ENCODE results near the gene IFT88. TPM values are rescaled to one million over a fixed set of nuclear protein-coding genes. Genes with fewer than 3 reads are reported as not detected.

The IFT88 gene
- total RNA-seq, 1 experiment from 2014 or later = 5.2 TPM

DNA sequence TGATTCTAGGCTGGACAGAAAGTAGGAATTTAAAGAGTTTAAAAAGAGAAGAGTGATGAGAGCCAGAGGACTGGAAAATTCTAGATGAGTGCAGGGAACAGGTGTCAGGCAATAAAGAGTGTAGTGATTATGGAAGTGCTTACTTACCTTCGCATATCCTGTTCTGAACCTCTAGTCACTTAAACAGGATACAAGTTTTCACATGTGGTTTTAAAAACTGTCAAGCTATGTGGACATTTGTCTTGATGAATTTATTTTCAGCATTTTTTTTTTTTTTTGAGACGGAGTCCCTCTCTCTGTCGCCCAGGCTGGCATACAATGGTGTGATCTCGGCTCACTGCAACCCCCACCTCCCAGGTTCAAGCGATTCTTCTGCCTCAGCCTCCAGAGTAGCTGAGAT, 102.2 kb downstream of the IFT88 start:
- DNase-seq = no peak
- no peak overlapping the region for H3K14ac ChIP-seq (ENCODE audit: insufficient read depth, low read length)
- H2BK15ac ChIP-seq (ENCODE audit: low read depth, low read length) = no peak overlapping the region
- H3K18ac ChIP-seq (ENCODE audit: insufficient read length, low read depth, low read length) = no peak overlapping the region
- no peak overlapping the region for H3K23ac ChIP-seq (ENCODE audit: insufficient read length, low read depth, low read length)
- H3K23me2 ChIP-seq (ENCODE audit: insufficient read length, low read depth, low read length, poor library complexity, severe bottlenecking) = no peaks in the 10 kb centered on the region
- no peak overlapping the region for H3K27ac ChIP-seq (ENCODE audit: insufficient read length, low read depth, low read length)
- H3K9ac ChIP-seq (ENCODE audit: extremely low read depth, insufficient read length, low read length) = no peak overlapping the region
- H4K8ac ChIP-seq (replicated peaks; ENCODE audit: insufficient read length, low read depth, low read length) = no peak overlapping the region
- no peak overlapping the region for H4K5ac ChIP-seq (ENCODE audit: insufficient read length, low read depth, low read length)
- no peak overlapping the region for H2BK120ac ChIP-seq (ENCODE audit: low read depth, low read length, poor library complexity, severe bottlenecking)
- H3K36me3 Mint-ChIP-seq (ENCODE audit: insufficient read depth in 1 of 3, low read depth in 3 of 3) = peaks cover 0 to 3% (median 0%) of the 10 kb centered on the region in 3 experiments; a peak in 1 of 7 replicates
- H3K4ac ChIP-seq (ENCODE audit: low read depth, low read length) = no peak overlapping the region
- H3K9me3 ChIP-seq (ENCODE audit: control insufficient read depth, low read depth, low read length) = no peaks in the 10 kb centered on the region
- no peaks in the 10 kb centered on the region for H3K79me2 ChIP-seq (ENCODE audit: insufficient read depth, low read length)
- H3K4me2 ChIP-seq (ENCODE audit: insufficient read depth, insufficient read length, low read length) = no peak overlapping the region
- no peak overlapping the region for H3K56ac ChIP-seq (ENCODE audit: insufficient read length, low read depth, low read length)
- H3K4me1 ChIP-seq (ENCODE audit: insufficient read depth, low read length) = no peaks in the 10 kb centered on the region
- no peak overlapping the region for H3K27ac Mint-ChIP-seq
- no peak overlapping the region for H2BK12ac ChIP-seq (ENCODE audit: insufficient read length, low read depth, low read length)
- H2BK20ac ChIP-seq (ENCODE audit: low read depth, low read length, poor library complexity, severe bottlenecking) = no peak overlapping the region
- H3K4me3 Mint-ChIP-seq = no peak overlapping the region
- H4K20me1 ChIP-seq (ENCODE audit: control insufficient read depth, insufficient read depth, insufficient read length) = no peaks in the 10 kb centered on the region
- no peak overlapping the region for H2AFZ ChIP-seq (ENCODE audit: low read length)
- no peak overlapping the region for H2AK5ac ChIP-seq (ENCODE audit: insufficient read length, low read length)
- TF ChIP-seq CTCF (conservative IDR thresholded peaks at IDR 0.05) = no peak
- no peak overlapping the region for H3T11ph ChIP-seq (ENCODE audit: low read length)
- H3K4me1 Mint-ChIP-seq = no peaks in the 10 kb centered on the region
- H3K27me3 ChIP-seq (ENCODE audit: insufficient read depth, low read length) = no peaks in the 10 kb centered on the region
- WGBS (ENCODE audit: extremely low coverage, insufficient read length, low lambda C conversion rate) = no CpG with 5 or more reads among the region's 5 CpGs
- H3K79me1 ChIP-seq (ENCODE audit: insufficient read depth, low read depth, low read length, poor library complexity, severe bottlenecking) = no peaks in the 10 kb centered on the region
- H3K27me3 Mint-ChIP-seq (ENCODE audit: low read depth) = no peaks in the 10 kb centered on the region
- no peaks in the 10 kb centered on the region for H3K9me3 Mint-ChIP-seq
- no peak overlapping the region for H2BK5ac ChIP-seq (ENCODE audit: insufficient read length, low read length)
- H4K91ac ChIP-seq (ENCODE audit: insufficient read length, low read depth, low read length) = no peak overlapping the region

Data from H9 (cell line).